GF-D8 (cell line): Measurements from ENCODE around the gene CDNF.
"Not testable (repeated sequence)": the region's sequence is repeated elsewhere in the genome, so short reads cannot be mapped to it uniquely, and the experiment has no call there.

Experiments used
- DNase-seq: peaks from one replicate; lab custom pipeline; 2025; lab: John Stamatoyannopoulos, UW

The CDNF gene

GRCh38 chr10:14838582-14839304 is 906 bp upstream of the CDNF start:
- DNase-seq: no peak

- DNase-seq: no peak
These were observed 657 bp downstream of the CDNF start for GRCh38 chr10:14837003-14837756.

- no peak for DNase-seq
These were observed 1.6 kb downstream of the CDNF start for GRCh38 chr10:14836208-14836607.

- DNase-seq: no peak
These were observed 4.7 kb downstream of the CDNF start for GRCh38 chr10:14833106-14833505.

DNA sequence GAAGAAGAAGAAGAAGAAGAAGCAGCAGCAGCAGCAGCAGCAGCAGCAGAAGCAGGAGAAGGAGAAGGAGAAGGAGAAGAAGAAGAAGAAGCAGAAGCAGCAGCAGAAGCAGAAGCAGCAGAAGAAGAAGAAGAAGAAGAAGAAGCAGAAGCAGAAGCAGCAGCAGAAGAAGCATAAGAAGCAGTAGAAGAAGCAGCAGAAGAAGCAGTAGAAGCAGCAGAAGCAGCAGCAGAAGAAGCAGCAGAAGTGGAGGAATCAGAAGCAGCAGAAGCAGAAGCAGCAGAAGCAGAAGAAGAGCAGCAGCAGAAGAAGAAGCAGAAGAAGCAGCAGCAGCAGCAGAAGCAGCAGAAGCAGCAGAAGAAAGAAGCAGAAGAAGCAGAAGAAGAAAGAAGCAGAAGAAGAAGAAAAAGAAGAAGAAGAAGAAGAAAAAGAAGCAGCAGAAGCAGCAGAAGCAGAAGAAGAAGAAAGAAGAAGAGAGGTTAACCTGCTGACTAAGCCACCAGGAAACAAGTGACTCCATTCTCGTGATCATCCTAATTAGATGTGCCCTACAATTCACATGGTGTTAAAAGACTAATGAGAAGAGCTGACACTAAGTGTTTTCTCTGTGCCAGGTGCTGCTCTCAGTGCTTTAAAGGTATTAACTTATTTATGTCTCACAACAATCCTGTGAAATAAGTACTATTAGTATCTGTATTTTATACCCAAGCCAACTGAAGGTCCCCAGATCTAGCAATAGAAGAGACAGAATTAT is 11.6 kb downstream of the CDNF start:
- DNase-seq: no peak

GRCh38 chr10:14823966-14824365 is 13.9 kb downstream of the CDNF start:
- DNase-seq: no peak

- no peak for DNase-seq
These were observed 14.7 kb downstream of the CDNF start for GRCh38 chr10:14822879-14823755.

GRCh38 chr10:14821635-14822375 is 16.0 kb downstream of the CDNF start:
- no peak for DNase-seq

DNA sequence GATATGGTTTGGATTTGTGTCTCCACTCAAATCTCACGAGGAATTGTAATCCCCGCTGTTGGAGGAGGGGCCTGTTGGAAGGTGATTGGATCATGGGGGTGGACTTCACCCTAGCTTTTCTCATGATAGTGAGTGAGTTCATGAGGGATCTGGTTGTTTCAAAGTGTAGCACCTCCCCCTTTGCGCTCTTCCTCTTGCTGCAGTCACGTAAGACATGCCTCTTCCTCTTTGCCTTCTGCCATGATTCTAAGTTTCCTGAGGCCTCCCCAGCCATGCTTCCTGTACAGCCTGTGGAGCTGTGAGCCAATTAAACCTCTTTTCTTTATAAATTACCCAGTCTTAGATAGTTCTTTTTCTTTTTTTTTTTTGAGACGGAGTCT is 17.1 kb downstream of the CDNF start:
- DNase-seq: no peak

GRCh38 chr10:14820010-14820774 is 17.6 kb downstream of the CDNF start:
- DNase-seq: no peak

DNA sequence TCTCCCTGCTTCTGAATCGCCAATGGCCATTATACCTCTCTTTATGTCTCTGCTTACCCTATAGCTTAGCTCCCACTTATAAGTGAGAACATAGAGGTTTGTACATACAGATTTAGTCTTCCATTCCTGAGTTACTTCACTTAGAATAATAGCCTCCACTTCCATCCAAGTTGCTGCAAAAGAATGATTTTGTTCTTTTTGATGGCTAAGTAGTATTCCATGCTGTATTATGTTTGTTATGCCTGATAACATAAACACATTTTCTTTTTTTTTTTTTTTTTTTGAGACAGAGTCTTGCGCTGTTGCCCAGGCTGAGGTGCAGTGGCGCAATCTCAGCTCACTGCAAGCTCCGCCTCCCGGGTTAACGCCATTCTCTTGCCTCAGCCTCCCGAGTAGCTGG is 21.1 kb downstream of the CDNF start:
- not testable (repeated sequence) for DNase-seq

DNA sequence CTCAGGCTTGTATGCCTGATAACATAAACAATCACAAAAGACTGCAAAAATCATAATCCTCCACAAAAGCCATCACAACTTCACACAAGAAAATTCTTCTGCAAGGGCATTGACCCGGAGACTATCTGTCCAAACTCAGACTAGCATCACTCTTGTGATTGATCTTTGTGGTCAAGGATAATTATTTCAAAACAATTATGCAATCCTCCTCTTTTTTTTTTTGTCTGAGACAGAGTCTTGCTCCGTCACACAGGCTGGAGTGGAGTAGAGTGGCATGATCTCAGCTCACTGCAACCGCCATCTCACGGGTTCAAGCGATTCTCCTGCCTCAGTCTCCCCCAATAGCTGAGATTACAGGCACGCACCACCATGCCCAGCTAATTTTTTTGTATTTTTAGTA is 22.2 kb downstream of the CDNF start:
- DNase-seq: no peak

DNA sequence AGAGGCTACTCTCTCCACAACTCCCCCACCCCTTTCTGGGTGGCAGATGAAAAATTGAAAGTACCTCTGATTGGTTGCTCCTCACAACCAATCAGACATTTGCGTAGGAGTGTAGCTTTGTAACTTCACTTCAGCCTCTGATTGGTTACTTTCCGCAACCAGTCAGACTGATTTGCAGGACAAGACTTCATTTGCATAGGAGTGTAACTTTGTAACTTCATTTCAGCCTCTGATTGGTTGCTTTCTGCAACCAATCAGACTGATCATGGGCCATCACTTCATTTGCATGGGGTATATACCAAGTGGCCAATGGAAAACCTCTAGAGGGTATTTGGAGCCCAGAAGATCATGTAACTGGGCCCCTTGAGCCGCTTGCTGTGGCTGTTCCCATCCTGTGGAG is 25.6 kb downstream of the CDNF start:
- DNase-seq: no peak

GRCh38 chr10:14810969-14811953 is 26.6 kb downstream of the CDNF start:
- DNase-seq: no peak

GRCh38 chr10:14806318-14806717 is 31.5 kb downstream of the CDNF start:
- DNase-seq: no peak

GRCh38 chr10:14803827-14804226 is 34.0 kb downstream of the CDNF start:
- DNase-seq: no peak

DNA sequence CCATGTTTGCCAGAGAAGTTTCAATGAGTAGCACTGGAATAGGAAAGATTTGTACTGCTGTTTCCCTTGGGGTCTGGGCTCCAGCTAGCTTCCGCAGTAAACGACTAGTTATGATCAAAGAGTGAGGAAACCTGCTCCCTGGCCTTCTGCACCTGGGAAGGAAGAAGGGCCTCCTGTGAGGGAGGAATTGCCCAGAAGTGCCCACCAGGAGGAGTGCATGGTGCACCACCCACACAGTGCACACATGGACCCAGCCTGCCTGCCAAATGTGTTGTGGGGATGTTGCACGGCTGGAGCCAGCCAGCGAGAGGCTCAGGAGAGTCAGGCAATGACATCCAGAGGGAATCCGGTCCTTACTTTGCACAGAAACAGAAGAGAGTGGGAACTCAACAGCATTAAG is 36.1 kb downstream of the CDNF start:
- no peak for DNase-seq

GRCh38 chr10:14800397-14800796 is 37.4 kb downstream of the CDNF start:
- no peak for DNase-seq

DNA sequence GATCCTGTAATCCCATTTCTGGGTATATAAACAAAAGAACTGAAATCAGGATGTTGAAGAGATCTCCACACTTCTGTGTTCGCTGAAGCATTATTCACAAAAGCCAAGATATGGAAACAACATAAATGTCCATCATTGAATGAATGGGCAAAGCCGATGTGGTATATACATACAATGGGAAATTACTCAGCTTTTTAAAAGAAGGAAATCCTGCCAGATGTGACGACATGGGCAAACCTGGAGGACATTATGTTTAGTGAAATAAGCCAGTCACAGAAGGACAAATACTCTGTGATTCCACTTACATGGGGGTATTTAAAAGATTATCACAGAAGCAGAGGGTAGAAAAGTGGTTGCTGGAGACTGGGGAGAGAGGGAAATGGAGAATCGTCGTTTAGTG is 39.2 kb downstream of the CDNF start:
- DNase-seq: no peak
